Psoas muscle (tissue), 8 donors: Measurements from ENCODE around the gene OLFML2A. TPM values are rescaled to one million over a fixed set of nuclear protein-coding genes. Genes with fewer than 3 reads are reported as not detected.

Experiments used
- ATAC-seq, 4 donors: fragments of 200-7000 bp; cut with Tn5 transposase; one replicate each; pipeline ENCODE4 v1.9.1; 2020; ENCODE audit warnings: moderate library complexity in 3 of 4, mild to moderate bottlenecking in 2 of 4
- DNase-seq, 2 donors: peaks; one replicate each; pipeline ENCODE4 v3.0.0-alpha.2; 2020
- H3K27ac ChIP-seq: fragments of 200-600 bp; one replicate; pipeline ENCODE4 v1.8.0; 2022
- H3K27me3 ChIP-seq, 3 donors: fragments of 200-600 bp in 1 of 3; one replicate each; pipeline versions ENCODE4 v1.6.1 to v1.8.0; 2013 to 2022; ENCODE audit warnings: low read length in 2 of 3, mild to moderate bottlenecking in 2 of 3, moderate library complexity in 1 of 3; ENCODE audit not compliant: insufficient read depth in 3 of 3
- H3K36me3 ChIP-seq, 2 donors: fragments of 200-600 bp in 1 of 2; one replicate each; pipeline versions ENCODE4 v1.6.1 to v1.8.0; 2013 to 2022; ENCODE audit warnings: low read depth in 1 of 2, mild to moderate bottlenecking in 1 of 2, moderate library complexity in 1 of 2; ENCODE audit not compliant: insufficient read depth in 1 of 2
- H3K4me1 ChIP-seq: fragments of 200-600 bp; one replicate; pipeline ENCODE4 v1.8.0; 2022
- H3K4me3 ChIP-seq: fragments of 200-600 bp; one replicate; pipeline ENCODE4 v1.8.0; 2022; ENCODE audit warnings: mild to moderate bottlenecking
- H3K9me3 ChIP-seq: fragments of 200-600 bp; one replicate; pipeline ENCODE4 v1.8.0; 2022
- WGBS, 3 donors: extraction: QIAGEN DNeasy Blood & Tissue Kit; methylation state at CpG; one replicate each; pipeline versions ENCODE4 v1.1.6 to v1.1.7; 2013; 5-methylcytosine and 5-hydroxymethylcytosine counted together
- intact Hi-C, 2 donors: fragments of 100-400 bp; cut with DNase I; formaldehyde crosslinking; loops; one replicate each; pipeline versions ENCODE4 v1.11.0 to v1.14.2; 2022
- polyA plus RNA-seq, 3 donors: library from polyadenylated mRNA; stranded (reverse); fragments of 200-250 nt; gene quantifications; one replicate each; pipeline ENCODE4 v1.2.3, GENCODE V29; 2013
- total RNA-seq, 4 donors: library from RNA; stranded (reverse); fragmentation: NEBNext Ultra II Directional in 2 of 4; extraction: Animal tissue kit (Norgen Biotek cat#: 25700) in 2 of 4; gene quantifications; one replicate each; pipeline versions ENCODE4 v1.2.1 to v1.2.4, GENCODE V29; 2021 to 2023
- TF ChIP-seq, protein P1 (sequence below): fragments of 200-600 bp; IDR thresholded peaks from one replicate; pipeline ENCODE4 v1.8.0; 2022; ENCODE audit warnings: antibody characterized with exemption
- donor health status: healthy with polysubstance abuse.
- donor health status: DM: no; HTN: no; CAD: no; lungs with moderate emphysema.
- donor health status: Bipolar disorder and iron deficiency.
- donor health status: healthy.
- donor health status: DM: yes; HTN: yes; CAD: no.
- donor health status: DM: no; HTN: no; CAD: no.
- donor health status: DM: no; HTN: no; CAD: no.
- donor health status: DM: yes; HTN: yes; CAD: no.

The OLFML2A gene
- total and polyA plus RNA-seq, 7 donors: 3.0 to 30.3 (median 7.1) TPM

DNA sequence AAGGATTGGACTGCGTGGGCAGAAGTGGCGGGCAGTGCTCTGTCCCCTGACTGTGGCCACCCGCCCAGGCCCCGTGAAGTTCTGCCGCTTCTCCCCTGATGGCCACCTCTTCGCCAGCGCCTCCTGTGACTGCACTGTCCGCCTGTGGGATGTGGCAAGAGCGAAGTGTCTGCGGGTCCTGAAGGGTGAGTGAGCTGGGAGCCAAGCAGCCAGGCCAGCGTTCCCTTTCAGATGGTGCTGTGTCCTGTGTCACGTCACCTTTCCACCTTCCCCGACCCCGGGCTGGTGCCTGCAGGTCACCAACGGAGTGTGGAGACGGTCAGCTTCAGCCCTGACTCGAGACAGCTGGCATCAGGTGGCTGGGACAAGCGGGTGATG is 78.6 kb downstream of the OLFML2A start:
- Histone ChIP-seq H3K27me3 (no peaks in the 10 kb centered on the region), H3K27ac (no peak overlapping the region), H3K4me3 (no peak overlapping the region), H3K9me3 (no peaks in the 10 kb centered on the region), H3K36me3 (peaks cover 4 to 43% of the 10 kb centered on the region in 2 donors), H3K4me1 (peaks cover 33% of the 10 kb centered on the region)
- TF ChIP-seq, protein P1, sequence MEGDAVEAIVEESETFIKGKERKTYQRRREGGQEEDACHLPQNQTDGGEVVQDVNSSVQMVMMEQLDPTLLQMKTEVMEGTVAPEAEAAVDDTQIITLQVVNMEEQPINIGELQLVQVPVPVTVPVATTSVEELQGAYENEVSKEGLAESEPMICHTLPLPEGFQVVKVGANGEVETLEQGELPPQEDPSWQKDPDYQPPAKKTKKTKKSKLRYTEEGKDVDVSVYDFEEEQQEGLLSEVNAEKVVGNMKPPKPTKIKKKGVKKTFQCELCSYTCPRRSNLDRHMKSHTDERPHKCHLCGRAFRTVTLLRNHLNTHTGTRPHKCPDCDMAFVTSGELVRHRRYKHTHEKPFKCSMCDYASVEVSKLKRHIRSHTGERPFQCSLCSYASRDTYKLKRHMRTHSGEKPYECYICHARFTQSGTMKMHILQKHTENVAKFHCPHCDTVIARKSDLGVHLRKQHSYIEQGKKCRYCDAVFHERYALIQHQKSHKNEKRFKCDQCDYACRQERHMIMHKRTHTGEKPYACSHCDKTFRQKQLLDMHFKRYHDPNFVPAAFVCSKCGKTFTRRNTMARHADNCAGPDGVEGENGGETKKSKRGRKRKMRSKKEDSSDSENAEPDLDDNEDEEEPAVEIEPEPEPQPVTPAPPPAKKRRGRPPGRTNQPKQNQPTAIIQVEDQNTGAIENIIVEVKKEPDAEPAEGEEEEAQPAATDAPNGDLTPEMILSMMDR: no peak
- DNase-seq: no peak
- no peak for ATAC-seq
- intact Hi-C loops: no loop called here
- 83 to 84% (median 83%) methylated on average over 18 of the region's 18 CpGs for WGBS, 3 donors

DNA sequence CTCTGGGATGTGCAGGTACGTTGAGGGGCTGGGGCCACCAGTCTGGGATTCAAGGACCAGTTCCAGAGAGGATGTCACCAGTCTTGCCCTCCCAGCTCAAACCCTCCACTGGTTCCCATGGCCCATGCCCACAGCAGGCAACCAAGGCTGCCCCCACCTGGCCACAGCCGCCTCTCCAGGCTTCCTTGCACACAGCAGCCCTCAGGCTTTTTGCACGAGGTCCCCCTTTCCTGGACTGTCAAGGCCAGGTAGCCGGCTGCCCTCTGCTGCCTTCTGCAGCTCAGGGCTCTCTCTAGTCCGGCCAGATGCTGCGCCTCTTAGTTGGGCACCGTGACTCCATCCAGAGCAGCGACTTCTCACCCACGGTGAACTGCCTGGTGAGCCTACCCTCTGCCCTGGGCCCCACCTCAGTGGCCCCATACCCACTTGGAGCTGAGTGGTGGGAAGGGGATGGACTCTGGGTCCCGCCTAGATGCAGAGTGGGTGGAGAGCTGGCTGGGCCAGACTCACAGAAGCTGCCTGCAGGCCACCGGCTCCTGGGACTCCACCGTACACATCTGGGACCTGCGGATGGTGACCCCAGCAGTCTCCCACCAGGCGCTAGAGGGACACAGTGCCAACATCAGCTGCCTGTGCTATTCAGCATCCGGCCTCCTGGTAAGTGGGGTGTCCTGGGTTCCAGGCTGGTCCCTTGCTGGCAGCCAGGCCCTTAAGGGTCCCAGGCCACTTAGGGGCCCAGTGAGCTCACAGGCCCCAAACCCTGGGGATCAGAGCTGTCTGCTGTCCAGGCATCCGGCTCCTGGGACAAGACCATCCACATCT is 79.2 kb downstream of the OLFML2A start:
- DNase-seq: no peak
- Histone ChIP-seq H3K27me3 (no peaks in the 10 kb centered on the region), H3K4me3 (no peak overlapping the region), H3K4me1 (peaks cover 35% of the 10 kb centered on the region), H3K9me3 (no peaks in the 10 kb centered on the region), H3K27ac (no peak overlapping the region), H3K36me3 (peaks cover 7 to 49% of the 10 kb centered on the region in 2 donors)
- intact Hi-C loops: no loop called here
- TF ChIP-seq, protein P1: no peak
- 59 to 73% (median 65%) methylated on average over 15 to 16 of the region's 16 CpGs for WGBS, 3 donors
- ATAC-seq: no peak

DNA sequence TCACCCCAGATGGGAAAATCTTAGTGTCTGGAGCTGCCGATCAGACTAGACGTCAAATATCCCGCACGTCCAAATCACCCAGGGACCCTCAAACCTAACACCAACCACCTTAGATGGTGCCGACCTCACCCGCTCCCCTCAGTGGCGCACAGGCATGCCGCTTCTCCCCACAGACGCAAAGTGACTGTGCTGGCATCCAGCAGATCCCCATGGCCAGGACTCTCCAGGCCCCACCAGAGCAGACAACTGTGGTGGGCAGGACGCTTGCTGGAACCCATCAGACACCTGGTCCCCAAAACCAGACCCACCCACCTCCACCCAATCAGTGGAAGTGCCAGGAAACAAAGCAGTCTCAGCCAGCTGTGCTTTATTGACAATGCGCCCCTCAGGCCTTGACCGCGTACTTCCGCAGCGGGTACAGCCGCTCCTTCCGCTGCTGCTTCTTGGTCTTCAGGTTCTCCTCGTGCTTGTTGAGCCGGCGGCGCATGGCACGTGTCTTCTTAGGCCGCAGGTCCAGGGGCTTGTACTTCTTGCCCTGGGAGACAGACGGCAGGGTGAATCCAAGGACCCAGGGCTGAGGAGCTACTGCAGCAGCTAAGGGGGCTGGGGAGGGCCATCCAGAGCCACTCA is 80.7 kb downstream of the OLFML2A start:
- Histone ChIP-seq H3K27me3 (no peaks in the 10 kb centered on the region), H3K9me3 (no peaks in the 10 kb centered on the region), H3K4me3 (no peak overlapping the region), H3K4me1 (peaks cover 30% of the 10 kb centered on the region), H3K27ac (peak overlapping the region; percentile 24), H3K36me3 (peaks cover 8 to 50% of the 10 kb centered on the region in 2 donors)
- intact Hi-C loops: no loop called here
- TF ChIP-seq, protein P1: no peak
- DNase-seq (no peak), ATAC-seq (no peak)
- WGBS, 3 donors: 83 to 84% (median 84%) methylated on average over 24 of the region's 24 CpGs

DNA sequence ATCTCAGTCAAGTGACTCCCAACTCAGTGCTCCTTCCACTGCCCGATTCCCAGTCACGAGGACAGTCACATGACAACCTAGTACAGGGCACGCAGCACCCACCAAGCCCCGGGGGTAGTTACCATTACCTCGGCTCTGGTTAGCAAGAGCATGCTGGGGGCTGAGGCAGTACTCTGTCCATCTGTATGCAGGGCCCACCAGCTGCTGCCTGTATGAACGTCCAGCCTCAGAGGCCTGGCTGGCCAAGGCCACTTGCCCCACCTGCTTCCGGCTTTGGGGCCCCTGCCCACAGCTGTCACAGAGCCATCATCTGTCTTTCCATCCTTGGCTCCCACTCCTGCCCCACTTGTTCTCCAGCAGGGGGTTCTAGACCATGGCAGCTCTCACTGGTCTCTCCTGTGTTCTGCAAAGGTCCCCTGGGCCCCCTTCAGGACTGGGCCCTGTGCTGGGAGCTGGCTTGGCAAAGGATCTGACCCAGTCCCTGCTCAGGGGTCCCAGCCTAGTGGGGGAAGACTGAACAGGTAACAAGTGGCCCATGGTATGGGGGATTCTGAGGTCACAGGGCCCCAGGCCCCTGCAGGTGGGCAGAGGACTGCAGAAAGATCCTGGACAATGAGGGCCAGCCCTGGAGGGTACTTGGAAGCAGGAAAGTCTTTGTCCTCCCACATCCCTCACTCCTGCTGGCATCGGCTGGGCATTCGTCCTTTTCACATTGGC is 81.6 kb downstream of the OLFML2A start:
- Histone ChIP-seq H3K27me3 (no peaks in the 10 kb centered on the region), H3K27ac (peak overlapping the region; percentile 36), H3K9me3 (no peaks in the 10 kb centered on the region), H3K4me1 (peaks cover 30% of the 10 kb centered on the region), H3K36me3 (peaks cover 8 to 50% of the 10 kb centered on the region in 2 donors), H3K4me3 (no peak overlapping the region)
- TF ChIP-seq, protein P1: peak; percentile 24
- 26 to 42% (median 29%) methylated on average over 9 of the region's 9 CpGs for WGBS, 3 donors
- DNase-seq: no peak
- intact Hi-C loops: no loop called here
- ATAC-seq: peak in 2 of 4 donors; percentile 3 to 16
